Right cardiac atrium (tissue), 5 donors: ENCODE results near the gene ZNF443. TPM values are rescaled to one million over a fixed set of nuclear protein-coding genes. Genes with fewer than 3 reads are reported as not detected.
A peak's percentile ranks its signal among the peaks of the same experiment; 100 is the strongest.
"Not testable (repeated sequence)": the region's sequence is repeated elsewhere in the genome, so short reads cannot be mapped to it uniquely, and the experiment has no call there.

ENCODE experiments used
- ATAC-seq, 2 donors: fragments of 200-7000 bp; cut with Tn5 transposase; one replicate each; pipeline versions ENCODE4 v1.8.0 to v1.9.1; 2020; ENCODE audit warnings: moderate library complexity in 2 of 2, mild to moderate bottlenecking in 1 of 2
- DNase-seq, 3 donors: peaks; one replicate each; pipeline ENCODE4 v3.0.0-alpha.2; 2020
- H3K27ac ChIP-seq: one replicate; pipeline ENCODE4 v1.5.1; 2013; ENCODE audit warnings: mild to moderate bottlenecking, low read length, control low read depth, moderate library complexity
- H3K27me3 ChIP-seq: one replicate; pipeline ENCODE4 v1.6.1; 2013; ENCODE audit not compliant: control insufficient read depth, insufficient read depth
- H3K4me1 ChIP-seq: one replicate; pipeline ENCODE4 v1.6.1; 2013; ENCODE audit warnings: low read length; ENCODE audit not compliant: control insufficient read depth, insufficient read depth
- H3K4me3 ChIP-seq: one replicate; pipeline ENCODE4 v1.5.1; 2013; ENCODE audit warnings: low read length, control low read depth
- H3K9me3 ChIP-seq: one replicate; pipeline ENCODE4 v1.6.1; 2013; ENCODE audit warnings: low read length; ENCODE audit not compliant: control insufficient read depth
- WGBS: extraction: QIAGEN DNeasy Blood & Tissue Kit; methylation state at CpG from one replicate; pipeline ENCODE4 v1.1.7; 2013; 5-methylcytosine and 5-hydroxymethylcytosine counted together
- intact Hi-C, 4 donors: fragments of 100-400 bp; cut with DNase I; formaldehyde crosslinking; loops; one replicate each; pipeline versions ENCODE4 v1.11.0 to v1.14.0; 2022 to 2023
- long read RNA-seq, 4 donors: library from polyadenylated mRNA; unstranded; transcript quantifications; one replicate each; pipeline ENCODE4 v2.0.0, GENCODE V29; 2020 to 2021
- polyA plus RNA-seq: library from polyadenylated mRNA; stranded (reverse); fragments of 200-250 nt; gene quantifications from one replicate; pipeline ENCODE4 v1.2.3, GENCODE V29; 2013
- total RNA-seq, 4 donors: library from RNA; stranded (reverse); fragmentation: NEBNext Ultra II Directional; extraction: Animal tissue kit (Norgen Biotek cat#: 25700); gene quantifications; one replicate each; pipeline ENCODE4 v1.2.1, GENCODE V29; 2021
- donor health status: healthy with polysubstance abuse.
- donor health status: DM: no; HTN: yes; CAD: no.
- donor health status: DM: no; HTN: no; CAD: no.
- donor health status: DM: no; HTN: yes; CAD: no; lungs with severe emphysema.
- donor health status: DM: yes; HTN: yes; CAD: no.

ZNF443 gene
- total RNA-seq (1 to 10 TPM; 2.6 to 2.7 (median 2.6) TPM), polyA plus RNA-seq (1.7 TPM)
- long read RNA-seq, donor 1, partial matches to known transcripts, result 0 of 1 reads
- long read RNA-seq, donor 1, other reads (novel, unspliced or antisense), result 1 of 1 reads
- long read RNA-seq, donor 2, transcript ZNF443-201 (4 exons, 2,663 nt), result major isoform, 5 of 5 reads
- long read RNA-seq, donor 2, partial matches to known transcripts, result 0 of 5 reads
- long read RNA-seq, donor 2, other reads (novel, unspliced or antisense), result 0 of 5 reads
- long read RNA-seq, donor 3, transcript ZNF443-201 (4 exons, 2,663 nt), result major isoform, 8 of 11 reads
- long read RNA-seq, donor 3, partial matches to known transcripts, result 0 of 11 reads
- long read RNA-seq, donor 3, other reads (novel, unspliced or antisense), result 3 of 11 reads
- long read RNA-seq, donor 4, result 0 reads

DNA sequence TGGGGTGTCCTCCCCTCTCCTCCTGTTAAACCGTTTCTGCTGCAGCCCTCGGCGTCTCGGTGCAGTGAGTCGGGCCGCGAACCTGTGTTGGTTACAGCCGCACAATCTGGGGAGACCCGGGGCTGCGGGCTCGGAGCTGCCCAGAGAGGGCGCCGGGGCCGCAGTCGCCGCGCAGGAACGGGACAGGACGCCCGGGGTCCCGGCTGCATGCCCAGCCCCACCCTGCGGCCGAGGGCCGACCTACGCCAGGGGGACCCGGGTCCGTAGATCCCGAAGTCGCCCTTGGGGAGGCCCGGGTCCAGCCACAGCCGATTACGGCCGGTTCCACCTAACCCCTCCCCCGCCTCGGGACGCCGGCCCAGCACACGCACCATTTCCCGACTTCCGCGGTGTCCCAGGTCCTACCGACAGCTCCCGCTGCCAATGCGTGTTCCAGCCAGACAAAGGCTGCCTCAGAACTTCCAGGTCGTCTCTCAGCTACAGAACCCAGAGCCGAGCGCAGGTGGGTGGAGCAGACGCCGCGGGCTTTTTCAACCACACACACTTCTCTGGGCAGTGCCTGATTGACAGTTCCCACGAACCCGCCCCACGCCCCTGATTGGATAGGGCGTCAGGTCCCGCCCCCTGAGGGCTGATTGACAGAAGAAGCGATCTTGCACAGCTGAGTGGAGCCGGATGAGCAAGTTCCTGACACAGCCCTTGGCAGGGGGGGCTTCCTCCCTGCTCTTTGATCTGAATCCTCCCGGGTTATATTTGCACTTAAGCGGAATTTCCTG is at the start of gene ZNF443:
Gene ZNF443, minus strand, starts transcription at position 481 of the 776 bp plus-strand sequence. Its CDS starts 107 bp downstream, at position 374.
- ATAC-seq (peak; percentile 100), DNase-seq (peak; percentile 98 to 100 (median 99))
- H3K4me1 ChIP-seq, result no peaks in the 10 kb centered on the region
- no peaks in the 10 kb centered on the region for H3K27me3 ChIP-seq
- H3K9me3 ChIP-seq, result no peaks in the 10 kb centered on the region
- H3K4me3 ChIP-seq, result peak within 1 kb of the TSS; percentile 38
- H3K27ac ChIP-seq, result peak within 1 kb of the TSS; percentile 8
- WGBS, result under 1% methylated on average over 59 of the region's 59 CpGs
- intact Hi-C loops, result no loop called here

DNA sequence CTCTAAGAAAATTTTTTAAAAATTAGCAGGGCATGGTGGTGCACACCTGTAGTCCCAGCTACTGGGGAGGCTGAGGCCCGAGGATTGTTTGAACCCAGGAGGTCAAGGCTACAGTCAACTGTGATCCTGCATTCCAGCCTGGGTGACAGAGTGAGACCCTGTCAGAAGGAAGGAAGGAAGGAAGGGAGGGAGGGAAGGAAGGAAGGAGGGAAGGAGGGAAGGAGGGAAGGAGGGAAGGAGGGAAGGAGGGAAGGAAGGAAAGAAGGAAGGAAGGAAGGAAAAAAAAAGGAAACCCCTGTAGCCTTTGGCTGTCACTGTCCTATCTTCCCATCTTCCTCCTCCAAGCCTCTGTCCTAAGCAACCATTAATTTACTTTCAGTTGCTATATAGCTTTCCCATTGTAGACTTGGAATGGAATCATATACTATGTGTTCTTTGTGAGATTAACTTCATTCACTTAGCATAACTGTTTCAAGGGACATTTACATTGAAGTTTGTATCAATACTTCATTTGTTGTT is 45.5 kb upstream of the ZNF443 start:
- H3K9me3 ChIP-seq, H3K4me1 ChIP-seq, DNase-seq, intact Hi-C loops, H3K4me3 ChIP-seq, ATAC-seq, H3K27me3 ChIP-seq, H3K27ac ChIP-seq: not testable (repeated sequence)
- WGBS, result 87% methylated on average over 1 of the region's 1 CpG

DNA sequence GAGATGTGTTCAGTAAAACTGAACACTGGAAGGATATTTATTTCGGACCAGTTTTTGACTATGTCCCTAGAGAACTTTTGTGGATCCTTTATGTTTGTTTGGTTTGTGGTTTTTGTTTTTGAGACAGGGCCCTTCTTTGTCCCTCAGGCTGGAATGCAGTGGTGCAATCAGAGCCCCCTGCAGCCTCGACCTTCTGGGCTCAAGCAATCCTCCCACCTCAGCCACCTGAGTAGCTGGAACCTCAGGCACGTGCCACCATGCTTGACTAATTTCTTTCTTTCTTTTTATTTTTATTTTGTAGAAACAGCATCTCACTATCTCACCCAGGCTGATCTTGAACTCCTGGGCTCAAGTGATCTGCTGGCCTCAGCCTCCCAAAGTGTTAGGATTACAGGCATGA is 44.8 kb upstream of the ZNF443 start:
- intact Hi-C loops, result no loop called here
- no peaks in the 10 kb centered on the region for H3K4me1 ChIP-seq
- no peak overlapping the region for H3K27ac ChIP-seq
- DNase-seq, result no peak
- WGBS, result 65% methylated on average over 3 of the region's 3 CpGs
- H3K9me3 ChIP-seq, result no peaks in the 10 kb centered on the region
- H3K27me3 ChIP-seq, result no peaks in the 10 kb centered on the region
- H3K4me3 ChIP-seq, result no peak overlapping the region
- ATAC-seq, result no peak

DNA sequence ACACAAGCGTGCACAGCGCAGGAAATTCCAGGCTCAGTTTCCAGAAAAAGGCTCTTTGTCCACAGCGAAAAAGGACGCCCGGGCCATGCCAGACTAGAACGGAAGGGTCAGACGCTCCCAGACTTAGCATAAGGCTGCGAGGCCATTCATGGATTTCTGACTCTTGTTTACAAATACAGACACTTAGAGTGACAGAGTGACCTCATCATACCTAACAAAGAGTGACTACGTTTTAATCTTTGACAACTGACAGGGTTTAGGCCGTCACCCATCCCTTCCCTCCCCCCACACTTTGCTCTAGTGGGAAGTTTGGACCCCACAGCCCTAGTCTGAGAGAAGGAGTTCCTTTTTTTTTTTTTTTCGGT is 44.2 kb upstream of the ZNF443 start:
- no peak for DNase-seq
- Histone ChIP-seq H3K4me1 (no peaks in the 10 kb centered on the region), H3K27ac (peak overlapping the region; percentile 36), H3K27me3 (no peaks in the 10 kb centered on the region), H3K9me3 (no peaks in the 10 kb centered on the region), H3K4me3 (peak overlapping the region; percentile 71)
- peak; percentile 64 to 68 for ATAC-seq
- intact Hi-C loops, result no loop called here
- 4% methylated on average over 11 of the region's 11 CpGs for WGBS

DNA sequence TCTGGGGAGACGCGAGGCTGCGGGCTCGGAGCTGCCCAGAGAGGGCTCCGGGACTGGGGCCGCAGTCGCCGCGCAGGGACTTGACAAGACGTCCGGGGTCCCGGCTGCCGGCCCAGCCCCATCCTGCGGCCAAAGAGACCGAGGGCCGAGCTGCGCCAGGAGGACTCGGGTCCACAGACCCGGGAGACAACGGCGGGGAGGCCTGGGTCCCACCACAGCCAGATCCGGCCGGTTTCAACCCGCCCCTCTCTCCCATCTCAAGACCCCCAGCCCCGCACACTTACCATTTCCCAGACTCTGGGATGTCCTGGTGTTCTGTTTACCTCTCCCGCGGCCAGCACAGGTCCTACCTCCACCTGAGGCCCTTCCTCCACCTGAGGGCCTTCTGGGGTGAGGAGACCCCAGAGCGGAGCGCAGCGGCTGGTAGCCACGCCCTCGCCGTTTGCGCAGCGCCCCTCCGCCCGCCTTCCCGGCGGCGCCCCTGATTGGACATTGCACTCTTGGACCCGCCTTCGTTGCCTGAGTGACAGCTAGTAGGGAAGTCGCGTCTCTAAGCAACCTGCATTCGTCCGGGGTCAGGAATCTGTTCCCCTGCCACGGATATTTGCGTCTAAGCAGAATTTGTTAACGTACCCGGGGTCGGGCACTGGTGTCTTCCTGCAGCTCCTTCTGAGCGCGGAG is 43.7 kb upstream of the ZNF443 start, which contains the start of gene ZNF709:
Gene ZNF709, minus strand, starts transcription at position 446 of the 681 bp plus-strand sequence. Its CDS starts 159 bp downstream, at position 287.
- intact Hi-C loops, result no loop called here

DNA sequence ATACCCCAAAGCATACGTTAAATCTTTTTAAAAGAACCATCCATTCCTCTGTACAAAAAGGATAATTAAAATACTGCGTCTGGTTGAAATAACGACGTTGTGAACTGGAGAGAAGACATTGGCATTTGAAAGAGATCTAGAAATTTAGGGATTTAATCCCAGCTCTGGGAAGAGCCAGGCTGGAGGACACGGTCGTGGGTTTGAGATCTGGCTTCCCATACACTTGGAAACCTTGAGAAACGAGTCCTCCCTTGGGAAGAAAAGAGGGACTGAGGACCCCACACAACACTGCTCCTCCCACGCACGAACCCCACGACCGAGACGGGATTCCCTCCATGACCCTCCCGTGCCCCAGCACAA is 43.2 kb upstream of the ZNF443 start:
- DNase-seq (no peak), ATAC-seq (no peak)
- H3K9me3 ChIP-seq, result no peaks in the 10 kb centered on the region
- no peaks in the 10 kb centered on the region for H3K27me3 ChIP-seq
- H3K4me3 ChIP-seq, result peak overlapping the region; percentile 71
- H3K4me1 ChIP-seq, result no peaks in the 10 kb centered on the region
- intact Hi-C loops, result no loop called here
- no peak overlapping the region for H3K27ac ChIP-seq
- under 1% methylated on average over 13 of the region's 13 CpGs for WGBS

More for the DNA sequence above, 43.7 kb upstream of the ZNF443 start, which contains the start of gene ZNF709:
- Histone ChIP-seq H3K4me1 (no peaks in the 10 kb centered on the region), H3K27ac (peak within 1 kb of the TSS; percentile 44), H3K9me3 (no peaks in the 10 kb centered on the region), H3K27me3 (no peaks in the 10 kb centered on the region), H3K4me3 (peak within 1 kb of the TSS; percentile 71)
- peak; percentile 99 for ATAC-seq
- WGBS, result under 1% methylated on average over 53 of the region's 53 CpGs
- DNase-seq, result peak; percentile 91 to 97 (median 96)

DNA sequence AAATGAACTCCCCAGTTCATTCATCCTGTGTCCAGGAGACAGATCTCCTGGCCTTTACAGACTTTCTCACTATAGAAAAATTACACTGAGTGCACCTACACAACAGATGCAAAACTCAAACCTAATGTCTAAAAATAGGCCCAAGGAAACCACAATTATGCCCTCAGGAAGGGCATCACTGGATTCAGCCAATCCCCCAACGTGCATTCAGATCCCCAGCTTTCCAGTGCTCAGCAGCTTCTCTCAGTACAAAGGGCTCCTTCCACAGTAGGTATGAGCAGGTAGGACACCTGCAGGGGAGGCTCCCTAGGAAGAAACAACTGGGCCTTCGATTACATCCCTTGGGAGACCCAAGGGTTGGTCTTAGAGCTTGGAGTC is 41.7 kb upstream of the ZNF443 start:
- no peaks in the 10 kb centered on the region for H3K4me1 ChIP-seq
- no peaks in the 10 kb centered on the region for H3K9me3 ChIP-seq
- H3K4me3 ChIP-seq, result no peak overlapping the region
- intact Hi-C loops, result no loop called here
- DNase-seq, result no peak
- ATAC-seq, result no peak
- H3K27me3 ChIP-seq, result no peaks in the 10 kb centered on the region
- 71% methylated on average over 2 of the region's 2 CpGs for WGBS
- no peak overlapping the region for H3K27ac ChIP-seq

DNA sequence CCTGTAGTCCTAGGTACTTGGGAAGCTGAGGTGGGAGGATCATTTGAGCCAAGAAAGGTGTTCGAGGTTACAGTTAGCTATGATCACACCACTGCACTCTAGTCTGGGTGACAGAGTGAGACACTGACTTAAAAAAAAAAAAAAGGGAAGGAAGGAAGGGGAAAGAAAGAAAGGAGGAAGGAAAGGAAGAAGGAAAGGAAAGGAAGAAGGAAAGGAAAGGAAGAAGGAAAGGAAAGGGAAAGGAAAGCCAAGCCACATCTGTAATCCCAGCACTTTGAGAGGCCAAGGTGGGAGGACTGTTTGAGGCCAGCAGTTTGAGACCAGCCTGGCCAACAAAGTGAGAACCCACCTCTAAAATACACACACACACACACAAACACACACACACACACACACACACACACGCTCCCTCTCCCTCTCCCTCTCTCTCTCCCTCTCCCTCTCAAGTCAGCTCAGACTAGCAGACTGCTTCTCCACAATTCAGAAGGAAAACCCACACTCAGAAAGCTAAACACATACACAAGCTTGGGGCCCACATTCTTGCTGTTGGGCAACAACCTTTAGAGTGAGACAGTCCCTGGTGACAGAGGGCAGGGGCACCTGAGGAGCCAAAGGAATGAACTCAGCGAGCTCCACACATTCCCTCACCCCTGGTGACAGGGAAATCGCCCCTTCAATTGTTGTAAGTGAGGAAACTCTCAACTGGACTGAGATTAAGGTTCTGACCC is 41.1 kb upstream of the ZNF443 start:
- intact Hi-C loops, result no loop called here
- 75% methylated on average over 4 of the region's 4 CpGs for WGBS
- no peak overlapping the region for H3K27ac ChIP-seq
- no peaks in the 10 kb centered on the region for H3K4me1 ChIP-seq
- no peak for ATAC-seq
- H3K9me3 ChIP-seq, result no peaks in the 10 kb centered on the region
- no peak overlapping the region for H3K4me3 ChIP-seq
- no peaks in the 10 kb centered on the region for H3K27me3 ChIP-seq
- no peak for DNase-seq

DNA sequence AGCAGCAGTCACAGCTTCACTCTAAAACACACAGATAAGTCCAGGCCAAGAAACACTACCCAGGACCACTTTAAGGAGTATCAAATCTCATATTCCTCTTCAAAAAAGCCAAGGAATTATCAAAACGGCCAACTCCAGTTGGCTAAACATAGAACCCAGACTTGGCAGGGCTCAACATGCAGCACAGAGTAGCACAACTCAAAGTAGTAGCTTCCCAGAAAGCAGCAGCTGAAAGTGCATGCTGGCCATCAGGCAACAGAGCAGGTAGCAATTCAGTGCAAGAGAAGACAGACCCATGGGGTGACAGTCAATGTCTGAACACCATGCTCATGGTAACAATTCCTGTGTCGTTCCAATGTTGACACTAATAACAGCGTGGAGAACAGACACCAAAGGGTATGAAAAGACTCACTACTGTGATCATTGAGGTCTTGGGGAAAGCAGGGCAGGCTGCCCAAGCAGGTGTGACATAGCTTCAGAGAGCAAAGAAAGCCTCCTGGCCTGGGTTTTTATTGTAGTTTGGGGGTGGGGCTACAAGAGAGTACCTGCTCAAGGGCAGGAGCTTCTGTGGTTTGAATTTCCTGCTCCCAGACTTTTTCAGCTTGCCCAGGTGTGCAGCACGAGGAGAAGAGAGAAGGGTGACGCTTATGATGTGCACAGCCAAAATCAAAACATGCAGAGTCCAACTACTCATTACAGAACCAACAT is 37.6 kb upstream of the ZNF443 start:
- Histone ChIP-seq H3K4me3 (no peak overlapping the region), H3K27me3 (no peaks in the 10 kb centered on the region), H3K27ac (no peak overlapping the region), H3K4me1 (no peaks in the 10 kb centered on the region), H3K9me3 (no peaks in the 10 kb centered on the region)
- ATAC-seq (no peak), DNase-seq (no peak)
- WGBS, result 66% methylated on average over 5 of the region's 5 CpGs
- intact Hi-C loops, result no loop called here

DNA sequence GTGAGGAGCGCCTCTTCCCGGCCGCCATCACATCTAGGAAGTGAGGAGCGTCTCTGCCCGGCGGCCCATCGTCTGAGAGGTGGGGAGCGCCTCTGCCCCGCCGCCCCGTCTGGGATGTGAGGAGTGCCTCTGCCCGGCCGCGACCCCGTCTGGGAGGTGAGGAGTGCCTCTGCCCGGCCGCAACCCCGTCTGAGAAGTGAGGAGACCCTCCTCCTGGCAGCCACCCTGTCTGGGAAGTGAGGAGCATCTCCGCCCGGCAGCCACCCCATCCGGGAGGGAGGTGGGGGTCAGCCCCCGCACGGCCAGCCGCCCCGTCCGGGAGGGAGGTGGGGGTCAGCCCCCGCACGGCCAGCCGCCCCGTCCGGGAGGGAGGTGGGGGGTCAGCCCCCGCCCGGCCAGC is 26.8 kb upstream of the ZNF443 start:
- WGBS, result 97% methylated on average over 32 of the region's 33 CpGs
- DNase-seq, intact Hi-C loops, ATAC-seq, H3K9me3 ChIP-seq, H3K4me3 ChIP-seq, H3K4me1 ChIP-seq, H3K27ac ChIP-seq, H3K27me3 ChIP-seq: not testable (repeated sequence)
